Measurements from ENCODE around the gene PARVB. TPM values are rescaled to one million over a fixed set of nuclear protein-coding genes. Genes with fewer than 3 reads are reported as not detected.

PARVB gene
- total and polyA plus RNA-seq, 10 of the 15 experiments (the other 5 are each of a cell fraction or from before 2014, with no cell fraction given) = 5.2 to 264 (median 76.0) TPM

DNA sequence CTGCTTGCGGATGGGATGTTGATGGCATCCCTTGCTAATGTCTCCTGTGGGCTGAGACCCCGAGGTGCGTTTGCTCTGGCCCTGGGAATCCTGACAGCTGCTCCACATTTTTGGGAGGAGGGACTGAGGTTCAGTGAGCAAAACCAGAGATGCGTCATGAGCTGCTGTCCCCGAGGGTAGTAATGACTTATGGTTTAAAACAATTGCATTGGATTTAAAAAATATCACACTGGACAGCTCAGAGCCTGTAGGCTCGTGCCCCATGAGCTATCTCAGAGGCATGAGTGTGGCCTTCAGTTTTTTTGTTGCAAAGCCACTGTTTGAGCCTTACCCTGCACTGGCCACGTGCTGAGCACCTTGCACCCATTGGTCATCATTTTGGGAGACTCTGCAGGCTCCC lies 135.7 kb downstream of the PARVB start:
- ChIA-PET POLR2A (no interaction called here), SMC1A (ENCODE audit: uncharacterized antibody, unreplicated experiment) (no interaction called here), RAD21 (ENCODE audit: unreplicated experiment) (interaction anchor here (0.6 kb wide), 1 partner anchor 12 kb away, joined by 3 read pairs; no protein-coding TSS in a partner anchor), CTCF (no interaction called here)
- 97% methylated on average over 7 of the region's 7 CpGs for WGBS (ENCODE audit: insufficient coverage, insufficient replicate concordance, low lambda C conversion rate, missing lambda C conversion rate)
- FAIRE-seq (no peak), DNase-seq (ENCODE audit: low read depth, low spot score) (no peak), ATAC-seq (no peak)
- in situ Hi-C loops (cut with MboI) = no loop called here
- Histone ChIP-seq H4K20me1 (ENCODE audit: control insufficient read depth, insufficient read depth) (no peaks in the 10 kb centered on the region), H2AFZ (ENCODE audit: control insufficient read depth, low read depth, low read length) (no peak overlapping the region), H3K4me3 (no peak overlapping the region), H3K36me3 (ENCODE audit: control insufficient read depth in 2 of 2, insufficient read depth in 2 of 2, low read length in 1 of 2) (peaks cover 7 to 22% of the 10 kb centered on the region in 2 experiments; a peak in 3 of 4 replicates), H3K27me3 (replicated peaks in 1 of 2; ENCODE audit: control insufficient read depth in 2 of 2, insufficient read depth in 2 of 2, low read length in 1 of 2) (no peaks in the 10 kb centered on the region), H3K9ac (ENCODE audit: control insufficient read depth, insufficient read depth, low read length) (no peak overlapping the region), H3K79me2 (ENCODE audit: control insufficient read depth, insufficient read depth, low read length) (no peaks in the 10 kb centered on the region), H3K4me2 (ENCODE audit: control insufficient read depth, insufficient read depth) (no peak overlapping the region), H3K27ac (ENCODE audit: control insufficient read depth, insufficient read depth) (no peak overlapping the region), H3K9me3 (replicated peaks; ENCODE audit: control insufficient read depth, insufficient read depth, low read length) (no peaks in the 10 kb centered on the region), H3K4me1 (ENCODE audit: control insufficient read depth, insufficient read depth, low read length) (no peaks in the 10 kb centered on the region)
- BruUV-seq (replicated peaks) = no TSS peak
- TF ChIP-seq ZBTB40 (IDR thresholded peaks at IDR 0.05; ENCODE audit: borderline replicate concordance) (no peak), RAD51 (IDR thresholded peaks at IDR 0.05) (no peak), DPF2 (IDR thresholded peaks at IDR 0.05) (no peak), HDAC6 (IDR thresholded peaks at IDR 0.05; ENCODE audit: unreplicated experiment) (no peak)
- TF ChIP-seq, protein P1, sequence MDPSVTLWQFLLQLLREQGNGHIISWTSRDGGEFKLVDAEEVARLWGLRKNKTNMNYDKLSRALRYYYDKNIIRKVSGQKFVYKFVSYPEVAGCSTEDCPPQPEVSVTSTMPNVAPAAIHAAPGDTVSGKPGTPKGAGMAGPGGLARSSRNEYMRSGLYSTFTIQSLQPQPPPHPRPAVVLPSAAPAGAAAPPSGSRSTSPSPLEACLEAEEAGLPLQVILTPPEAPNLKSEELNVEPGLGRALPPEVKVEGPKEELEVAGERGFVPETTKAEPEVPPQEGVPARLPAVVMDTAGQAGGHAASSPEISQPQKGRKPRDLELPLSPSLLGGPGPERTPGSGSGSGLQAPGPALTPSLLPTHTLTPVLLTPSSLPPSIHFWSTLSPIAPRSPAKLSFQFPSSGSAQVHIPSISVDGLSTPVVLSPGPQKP (IDR thresholded peaks at IDR 0.05; ENCODE audit: low read depth, low read length) = no peak
- intact Hi-C loops (cut with micrococcal nuclease; ENCODE audit: unreplicated experiment) = no loop called here

Data from GM12878 (cell line).